Measurements from ENCODE around the gene NUP62. TPM values are rescaled to one million over a fixed set of nuclear protein-coding genes. Genes with fewer than 3 reads are reported as not detected.

NUP62 gene
- total and polyA plus RNA-seq, 12 donors = 13.2 to 48.1 (median 32.7) TPM

DNA sequence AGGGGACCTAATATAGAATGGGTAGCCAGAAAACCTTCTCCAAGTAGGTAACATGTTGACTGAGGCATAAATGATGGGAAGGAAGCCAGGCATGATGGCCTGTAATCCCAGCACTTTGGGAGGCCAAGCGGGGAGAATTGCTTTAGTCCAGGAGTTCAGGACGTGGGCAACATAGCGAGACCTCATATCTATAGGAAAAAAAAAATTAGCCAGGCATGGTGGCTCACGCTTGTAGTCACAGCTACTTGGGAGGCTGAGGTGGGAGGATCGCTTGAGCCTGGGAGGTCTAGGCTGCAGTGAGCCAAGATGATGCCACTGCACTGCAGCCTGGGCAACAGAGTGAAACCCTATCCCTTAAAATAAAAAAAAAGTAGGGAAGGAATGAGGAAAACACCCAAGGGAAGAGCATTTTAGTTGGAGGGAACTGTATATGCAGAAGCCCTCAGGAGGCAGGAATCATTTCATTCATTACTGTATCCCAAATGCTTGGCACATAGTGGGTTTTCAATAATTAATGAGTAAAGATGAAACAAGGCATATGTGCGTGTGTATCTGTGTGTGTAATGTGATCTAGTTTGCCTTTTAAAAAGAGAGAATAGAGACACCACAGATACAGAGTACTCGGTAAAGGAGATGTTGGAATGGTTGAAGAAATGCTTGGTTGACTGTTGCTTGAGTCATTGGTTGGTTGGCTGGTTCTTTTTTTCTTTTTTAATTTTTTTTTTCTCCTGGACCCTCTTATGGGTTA lies 2.2 kb upstream of the NUP62 start:
- H3K36me3 ChIP-seq = peaks cover 0 to 30% (median 0%) of the 10 kb centered on the region in 9 donors
- H3K4me3 ChIP-seq = no peak overlapping the region
- no peaks in the 10 kb centered on the region for H3K27me3 ChIP-seq
- ATAC-seq (no peak), DNase-seq (no peak)
- 96 to 97% methylated on average over 7 of the region's 7 CpGs for WGBS, 2 donors
- no peaks in the 10 kb centered on the region for H3K9me3 ChIP-seq
- H3K4me1 ChIP-seq = peaks cover 4 to 38% (median 21%) of the 10 kb centered on the region in 9 donors
- intact Hi-C loops (cut with DNase I) = loop anchor here in 3 of 10 donors (2.0 to 10.0 kb wide), 3 partner anchors 53 to 203 kb away; partner anchors contain the start of genes AKT1S1 (in 1 of the 3) and TBC1D17 (in 1 of the 3)
- no peak for TF ChIP-seq CTCF (IDR thresholded peaks at IDR 0.05)
- H3K27ac ChIP-seq = peak overlapping the region in 2 of 10 donors; percentile 92 to 95

DNA sequence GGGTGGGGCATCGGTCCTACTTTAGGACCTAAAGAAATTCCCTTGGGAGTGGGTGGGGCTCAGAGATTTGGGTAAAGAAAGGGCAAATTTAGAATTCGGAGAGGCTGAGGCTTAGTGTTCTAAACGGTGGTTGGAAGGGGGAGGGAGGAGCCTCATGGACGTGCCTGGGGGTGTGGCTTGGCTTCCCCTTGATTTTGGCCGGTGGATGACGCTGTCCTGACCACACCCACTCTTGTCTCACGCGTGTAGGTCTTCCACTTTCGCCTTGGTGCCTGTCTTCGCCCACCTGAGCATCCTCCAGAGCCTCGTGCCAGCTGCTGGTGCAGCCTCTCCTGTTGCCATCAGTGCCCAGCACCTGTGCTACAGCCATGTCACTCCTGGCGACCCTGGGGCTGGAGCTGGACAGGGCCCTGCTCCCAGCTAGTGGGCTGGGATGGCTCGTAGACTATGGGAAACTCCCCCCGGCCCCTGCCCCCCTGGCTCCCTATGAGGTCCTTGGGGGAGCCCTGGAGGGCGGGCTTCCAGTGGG lies 1.2 kb upstream of the NUP62 start:
- no peaks in the 10 kb centered on the region for H3K27me3 ChIP-seq
- ATAC-seq (peak in 3 of 8 donors; percentile 5 to 23 (median 9)), DNase-seq (peak; percentile 49 to 59)
- H3K4me1 ChIP-seq = peaks cover 4 to 47% (median 21%) of the 10 kb centered on the region in 9 donors
- intact Hi-C loops (cut with DNase I) = loop anchor here in 3 of 10 donors (2.0 to 10.0 kb wide), 3 partner anchors 54 to 204 kb away; partner anchors contain the start of genes AKT1S1 (in 1 of the 3) and TBC1D17 (in 1 of the 3)
- peak overlapping the region in 9 of 10 donors; percentile 66 to 98 (median 93) for H3K4me3 ChIP-seq
- no peaks in the 10 kb centered on the region for H3K9me3 ChIP-seq
- H3K27ac ChIP-seq = peak overlapping the region in 9 of 10 donors; percentile 68 to 96 (median 95)
- no peak for TF ChIP-seq CTCF (IDR thresholded peaks at IDR 0.05)
- peaks cover 0 to 39% (median 0%) of the 10 kb centered on the region in 9 donors for H3K36me3 ChIP-seq
- 51 to 61% methylated on average over 15 of the region's 15 CpGs for WGBS, 2 donors

DNA sequence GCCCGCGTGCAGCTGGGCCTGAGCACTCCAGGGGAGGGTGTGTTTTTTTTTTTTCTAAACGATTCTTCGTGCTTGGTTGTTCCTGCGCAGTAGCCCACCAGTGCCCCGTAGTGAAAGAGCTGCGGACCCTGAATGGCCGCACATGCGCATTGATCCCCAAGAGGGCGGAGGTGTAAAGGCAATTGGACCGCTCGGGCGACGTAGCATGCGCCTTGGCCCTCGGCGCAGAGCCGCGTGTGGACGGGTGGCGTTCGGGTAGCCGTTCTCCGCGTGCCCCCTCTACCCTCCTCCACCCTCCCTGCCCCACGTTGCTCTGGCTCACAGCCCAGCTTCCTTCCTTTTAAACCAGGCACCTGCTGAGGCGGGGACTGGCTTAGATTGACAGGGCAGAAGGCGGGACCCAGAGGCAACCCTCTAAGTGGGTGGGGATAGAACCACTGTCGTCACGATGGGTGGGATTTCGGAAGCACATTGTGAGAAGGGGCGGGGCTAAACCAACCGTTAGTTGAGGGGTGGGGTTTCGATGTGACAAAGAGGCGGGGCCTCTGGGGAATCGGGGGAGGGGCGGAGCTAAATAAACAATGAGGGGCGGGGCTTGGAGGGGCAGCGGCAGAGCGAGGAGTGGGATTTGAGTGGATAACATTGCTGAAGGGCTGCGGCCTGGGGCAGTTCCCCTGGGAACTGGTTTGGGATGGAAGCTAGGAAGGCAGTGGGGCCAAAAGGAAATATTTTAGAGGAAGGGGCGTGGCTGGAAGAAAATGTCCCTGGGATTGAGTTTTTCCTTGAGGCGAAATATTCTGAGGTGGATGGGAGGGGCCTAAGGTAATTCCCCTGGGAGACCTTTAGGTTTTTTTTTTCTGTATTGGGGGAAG lies 543 bp upstream of the NUP62 start:
- Histone ChIP-seq H3K4me1 (peaks cover 4 to 53% (median 24%) of the 10 kb centered on the region in 9 donors), H3K4me3 (peak overlapping the region; percentile 66 to 98 (median 94)), H3K27me3 (no peaks in the 10 kb centered on the region), H3K27ac (peak overlapping the region; percentile 71 to 98 (median 95)), H3K36me3 (peaks cover 0 to 44% (median 0%) of the 10 kb centered on the region in 9 donors), H3K9me3 (no peaks in the 10 kb centered on the region)
- peak; percentile 90 to 96 for DNase-seq
- intact Hi-C loops (cut with DNase I) = loop anchor here in 4 of 10 donors (2.0 to 10.0 kb wide), 4 partner anchors 48 to 205 kb away; partner anchors contain the start of genes AKT1S1 (in 2 of the 4) and TBC1D17 (in 2 of the 4)
- peak; percentile 92 to 96 (median 93) for ATAC-seq
- WGBS, 2 donors = 2% methylated on average over 40 to 43 of the region's 43 CpGs
- TF ChIP-seq CTCF (IDR thresholded peaks at IDR 0.05) = no peak

Data from heart right ventricle (tissue), 16 donors.